Stimulated activated naive CD4-positive, alpha-beta T cell (primary cell): ENCODE results near the gene PLK3.
A peak's percentile ranks its signal among the peaks of the same experiment; 100 is the strongest.
"Not testable (repeated sequence)": the region's sequence is repeated elsewhere in the genome, so short reads cannot be mapped to it uniquely, and the experiment has no call there.

ENCODE experiments used
- DNase-seq, 6 experiments: peaks; one replicate each; lab custom pipeline; 2025; lab: John Stamatoyannopoulos, UW

Gene PLK3

GRCh38 chr1:44828003-44828651, 27.9 kb downstream of the PLK3 start:
- DNase-seq = no peak

GRCh38 chr1:44828841-44829440, 28.8 kb downstream of the PLK3 start:
- DNase-seq = no peak

GRCh38 chr1:44829506-44830384, 29.6 kb downstream of the PLK3 start:
- DNase-seq = no peak

DNA sequence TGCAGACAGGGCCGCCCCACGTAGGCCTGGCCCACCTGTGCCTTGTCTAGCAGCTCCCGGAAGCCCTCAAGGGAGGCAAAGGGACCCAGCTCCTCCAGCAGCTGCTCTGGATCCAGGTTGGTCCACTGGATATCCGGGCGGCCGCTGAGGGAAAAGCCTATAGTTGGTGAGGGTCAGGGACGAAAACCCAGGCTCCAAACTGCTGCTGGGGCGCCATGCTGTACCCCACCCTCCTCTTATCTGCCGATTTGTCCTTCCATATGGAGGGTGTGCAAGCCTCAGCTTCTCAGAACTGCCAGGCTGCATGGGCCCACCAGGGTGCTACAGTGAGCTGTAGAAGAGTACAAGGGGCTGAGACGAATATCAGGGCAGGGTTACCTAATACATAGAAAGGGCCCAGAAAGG, 30.7 kb downstream of the PLK3 start:
- no peak for DNase-seq

GRCh38 chr1:44831516-44831915, 31.3 kb downstream of the PLK3 start:
- DNase-seq = no peak

- DNase-seq = no peak
These were observed 32.0 kb downstream of the PLK3 start for GRCh38 chr1:44832056-44832705.

GRCh38 chr1:44834328-44834727, 34.2 kb downstream of the PLK3 start:
- DNase-seq = no peak

GRCh38 chr1:44835738-44836675, 35.8 kb downstream of the PLK3 start:
- DNase-seq = peak; percentile 64 to 78 (median 74)

DNA sequence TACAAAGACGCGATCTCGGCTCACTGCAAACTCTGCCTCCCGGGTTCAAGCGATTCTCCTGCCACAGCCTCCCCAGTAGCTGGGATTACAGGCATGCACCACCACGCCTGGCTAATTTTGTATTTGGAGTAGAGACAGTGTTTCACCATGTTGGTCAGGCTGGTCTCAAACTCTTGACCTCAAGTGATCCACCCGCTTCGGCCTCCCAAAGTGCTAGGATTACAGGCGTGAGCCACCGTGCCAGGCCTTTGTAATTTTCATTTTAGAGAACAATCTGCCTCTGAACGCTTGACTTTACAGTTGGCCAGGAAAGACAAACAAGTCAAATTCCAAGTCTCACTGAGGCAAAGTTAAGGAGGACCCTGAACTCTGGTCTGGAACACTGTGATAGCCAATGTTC, 38.1 kb downstream of the PLK3 start:
- not testable (repeated sequence) for DNase-seq

DNA sequence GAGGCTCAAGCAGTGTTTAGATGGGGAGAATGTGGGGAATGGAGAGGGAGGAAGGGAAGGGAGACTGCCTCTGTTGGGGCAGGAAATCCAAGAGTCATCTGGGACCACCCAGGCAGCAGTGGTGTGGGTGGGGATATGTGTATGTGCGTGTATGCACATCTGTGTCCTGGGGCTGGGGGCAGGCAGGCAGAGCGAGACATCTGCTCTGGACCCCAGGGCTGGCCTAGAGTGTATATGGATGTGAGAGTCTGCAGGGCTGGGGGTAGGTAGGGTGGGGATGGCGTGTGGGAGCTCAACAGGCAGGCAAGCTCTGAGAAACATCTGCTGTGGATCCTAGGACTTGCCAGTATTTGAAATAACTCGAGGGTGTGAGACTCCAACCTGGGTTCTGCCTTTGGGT, 39.4 kb downstream of the PLK3 start:
- no peak for DNase-seq

DNA sequence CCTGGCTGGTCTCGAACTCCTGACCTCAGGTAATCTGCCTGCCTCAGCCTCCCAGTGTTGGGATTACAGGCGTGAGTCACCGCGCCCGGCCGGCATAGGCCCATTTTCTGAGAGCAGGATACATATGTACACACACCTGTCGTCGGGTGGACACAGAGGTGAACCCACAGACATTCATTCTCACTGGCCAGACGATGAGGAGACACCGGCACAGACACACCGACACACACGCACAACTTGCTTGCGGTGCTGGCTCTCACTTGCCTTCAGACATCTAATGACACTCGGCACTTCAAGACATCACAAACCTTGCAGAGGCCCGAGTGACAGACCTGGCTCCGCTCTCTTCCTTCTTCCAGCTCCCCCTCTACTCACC, 42.3 kb downstream of the PLK3 start:
- DNase-seq = peak in 1 of 6 experiments; percentile 12

DNA sequence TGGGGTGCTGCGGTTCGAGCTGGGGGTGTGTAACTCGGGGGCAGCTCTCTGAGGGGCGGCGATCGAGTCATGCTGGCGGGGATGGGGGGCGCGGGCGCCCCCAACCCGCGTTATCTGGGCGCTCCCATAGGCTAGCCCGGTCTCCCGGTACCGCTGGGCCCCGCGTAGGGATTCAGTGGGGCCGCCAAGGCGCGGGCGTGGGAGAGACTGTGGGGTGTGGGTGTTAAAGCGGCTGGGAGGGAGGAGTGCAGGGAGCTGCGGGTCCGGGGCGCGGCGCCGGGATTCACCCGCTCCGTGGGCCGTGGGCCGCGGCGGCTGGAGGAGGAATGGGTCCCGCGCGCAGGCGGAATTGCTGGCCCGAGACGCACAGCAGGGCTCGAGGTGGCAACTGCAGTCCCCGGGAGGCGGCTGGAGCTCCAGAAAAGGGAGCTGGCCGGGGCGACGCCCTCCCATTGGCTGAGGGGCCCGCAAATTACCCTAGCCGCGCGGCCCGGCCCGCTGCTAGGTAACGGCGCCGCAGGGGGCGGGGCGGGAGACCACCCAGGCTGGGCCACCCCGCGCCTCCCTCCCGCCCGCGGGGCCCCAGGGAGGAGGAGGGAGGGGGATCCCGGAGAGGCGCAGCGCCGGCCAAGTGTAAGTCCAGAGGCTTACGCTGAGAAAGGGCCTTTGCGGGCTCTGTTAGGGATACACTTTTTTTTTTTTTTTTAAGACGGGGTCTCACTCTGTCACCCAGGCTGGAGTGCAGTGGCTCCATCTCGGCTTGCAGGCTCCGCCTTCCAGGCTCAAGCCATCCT, 42.9 kb downstream of the PLK3 start, which contains the start of gene PTCH2:
Gene PTCH2 (minus strand): TSS at position 392 of the 794 bp plus-strand sequence. CDS start 321 bp downstream, at position 71.
- peak in 1 of 6 experiments; percentile 7 for DNase-seq

- no peak for DNase-seq
These were observed 46.8 kb downstream of the PLK3 start for GRCh38 chr1:44846985-44847384.

GRCh38 chr1:44847845-44848244, 47.7 kb downstream of the PLK3 start:
- DNase-seq = no peak

- no peak for DNase-seq
These were observed 48.4 kb downstream of the PLK3 start for GRCh38 chr1:44848456-44849181.

DNA sequence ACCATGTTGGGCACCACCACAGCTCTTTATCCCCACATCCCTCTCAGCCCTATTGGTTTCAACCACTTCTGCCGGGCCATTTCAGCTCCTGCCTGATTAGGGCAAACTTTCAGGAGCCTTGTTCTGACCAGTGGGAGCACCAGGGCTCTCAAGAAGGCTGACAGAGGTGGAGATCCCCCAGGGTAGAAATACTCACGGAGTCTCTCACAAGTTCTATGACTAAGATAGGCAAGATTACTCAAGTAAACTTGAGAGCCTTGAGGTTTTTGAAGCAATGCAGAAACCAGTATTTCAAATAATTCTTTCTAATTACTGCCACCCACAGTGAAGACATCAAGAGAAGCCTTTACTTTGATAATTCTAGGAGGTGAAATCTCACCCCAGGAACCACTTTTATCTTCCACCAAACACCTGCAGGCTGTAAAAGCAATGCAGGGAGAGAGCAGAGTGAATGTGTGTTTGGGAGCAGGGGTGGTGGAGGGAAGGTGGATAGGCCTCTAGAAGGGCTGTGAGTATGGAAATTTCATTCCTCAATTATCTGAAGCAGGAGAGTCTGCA, 49.5 kb downstream of the PLK3 start:
- no peak for DNase-seq

DNA sequence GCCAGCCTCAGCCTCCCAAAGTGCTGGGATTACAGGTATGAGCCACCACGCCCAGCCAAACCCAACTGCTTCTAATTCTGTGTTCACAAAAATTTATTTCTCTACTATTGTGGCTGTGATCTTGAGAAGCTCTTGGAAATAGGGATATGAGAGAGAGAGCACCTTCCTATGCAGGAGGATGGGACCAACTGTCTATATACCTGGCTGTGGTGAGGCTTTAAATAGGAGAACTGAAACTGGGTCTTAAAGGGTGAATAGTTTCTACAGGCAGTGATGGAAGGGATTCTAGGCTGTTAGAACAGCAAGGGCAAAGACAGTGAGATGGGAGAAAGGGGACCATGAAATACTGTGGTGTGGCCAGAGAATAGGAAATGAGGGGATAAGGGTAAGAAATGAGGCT, 51.1 kb downstream of the PLK3 start:
- no peak for DNase-seq

DNA sequence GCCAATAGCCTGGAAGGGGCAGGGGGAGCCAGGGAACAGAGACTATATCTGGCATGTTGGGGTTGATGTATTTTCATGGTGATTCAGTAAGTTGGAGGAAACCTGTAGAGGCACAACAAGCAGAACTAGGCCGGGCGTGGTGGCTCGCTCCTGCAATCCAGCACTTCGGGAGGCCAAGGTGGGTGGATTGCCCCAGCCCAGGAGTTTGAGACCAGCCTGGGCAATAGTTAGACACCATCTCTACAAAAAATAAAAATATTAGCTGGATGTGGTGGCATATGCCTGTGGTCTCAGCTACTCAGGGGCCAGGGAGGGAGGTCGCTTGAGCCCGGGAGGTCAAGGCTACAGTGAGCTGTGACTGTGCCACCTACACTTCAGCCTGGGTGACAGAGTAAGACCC, 53.0 kb downstream of the PLK3 start:
- no peak for DNase-seq

GRCh38 chr1:44854970-44855369, 54.8 kb downstream of the PLK3 start:
- DNase-seq = no peak
